ENCODE results near the gene RANBP17.

Gene RANBP17

DNA sequence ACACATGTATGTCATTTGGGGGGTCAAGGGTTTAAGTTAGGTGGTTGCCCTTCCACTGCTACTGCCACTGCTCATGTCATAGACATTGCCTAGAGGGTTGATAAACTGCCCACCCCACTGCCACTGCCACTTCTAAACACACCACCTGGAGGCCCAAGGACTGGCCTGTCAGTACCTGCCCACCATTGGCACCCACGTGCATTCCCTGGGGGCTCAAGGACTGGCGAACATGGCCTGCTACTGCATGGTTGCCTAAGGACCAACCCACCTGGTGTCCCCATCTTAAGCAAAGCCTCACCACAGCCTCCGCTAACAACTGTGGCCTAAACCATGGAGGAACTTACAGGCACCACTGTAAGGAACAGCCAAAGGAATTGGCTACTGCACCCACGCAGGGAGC, 261.6 kb downstream of the RANBP17 start:
- no peak overlapping the region for H3K4me3 ChIP-seq (ENCODE audit: control insufficient read depth, low read depth, low read length)
- TF ChIP-seq, protein P1, sequence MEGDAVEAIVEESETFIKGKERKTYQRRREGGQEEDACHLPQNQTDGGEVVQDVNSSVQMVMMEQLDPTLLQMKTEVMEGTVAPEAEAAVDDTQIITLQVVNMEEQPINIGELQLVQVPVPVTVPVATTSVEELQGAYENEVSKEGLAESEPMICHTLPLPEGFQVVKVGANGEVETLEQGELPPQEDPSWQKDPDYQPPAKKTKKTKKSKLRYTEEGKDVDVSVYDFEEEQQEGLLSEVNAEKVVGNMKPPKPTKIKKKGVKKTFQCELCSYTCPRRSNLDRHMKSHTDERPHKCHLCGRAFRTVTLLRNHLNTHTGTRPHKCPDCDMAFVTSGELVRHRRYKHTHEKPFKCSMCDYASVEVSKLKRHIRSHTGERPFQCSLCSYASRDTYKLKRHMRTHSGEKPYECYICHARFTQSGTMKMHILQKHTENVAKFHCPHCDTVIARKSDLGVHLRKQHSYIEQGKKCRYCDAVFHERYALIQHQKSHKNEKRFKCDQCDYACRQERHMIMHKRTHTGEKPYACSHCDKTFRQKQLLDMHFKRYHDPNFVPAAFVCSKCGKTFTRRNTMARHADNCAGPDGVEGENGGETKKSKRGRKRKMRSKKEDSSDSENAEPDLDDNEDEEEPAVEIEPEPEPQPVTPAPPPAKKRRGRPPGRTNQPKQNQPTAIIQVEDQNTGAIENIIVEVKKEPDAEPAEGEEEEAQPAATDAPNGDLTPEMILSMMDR (IDR thresholded peaks at IDR 0.05; ENCODE audit: control insufficient read depth, insufficient read depth, low read depth, low read length, missing control alignments), result no peak
- DNase-seq (ENCODE audit: low read depth), result no peak

DNA sequence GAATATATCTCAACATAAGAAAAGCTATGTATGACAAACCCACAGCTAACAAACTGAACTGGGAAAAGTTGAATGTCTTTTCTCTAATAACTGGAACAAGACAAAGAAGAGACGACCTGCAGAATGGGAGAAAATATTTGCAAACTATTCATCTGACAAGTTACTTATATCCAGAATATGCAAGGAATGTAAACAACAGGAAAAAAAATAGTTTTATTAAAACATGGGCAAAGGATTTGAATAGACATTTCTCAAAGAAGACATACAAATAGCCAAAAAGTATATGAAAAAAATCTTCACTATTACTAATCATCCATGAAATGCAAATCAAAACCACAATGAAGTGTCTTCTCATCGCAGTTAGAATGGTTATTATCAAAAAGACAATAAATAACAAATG, 265.5 kb downstream of the RANBP17 start:
- DNase-seq (ENCODE audit: low read depth), result no peak
- H3K4me3 ChIP-seq (ENCODE audit: control insufficient read depth, low read depth, low read length), result no peak overlapping the region
- TF ChIP-seq, protein P1 (IDR thresholded peaks at IDR 0.05; ENCODE audit: control insufficient read depth, insufficient read depth, low read depth, low read length, missing control alignments), result no peak

DNA sequence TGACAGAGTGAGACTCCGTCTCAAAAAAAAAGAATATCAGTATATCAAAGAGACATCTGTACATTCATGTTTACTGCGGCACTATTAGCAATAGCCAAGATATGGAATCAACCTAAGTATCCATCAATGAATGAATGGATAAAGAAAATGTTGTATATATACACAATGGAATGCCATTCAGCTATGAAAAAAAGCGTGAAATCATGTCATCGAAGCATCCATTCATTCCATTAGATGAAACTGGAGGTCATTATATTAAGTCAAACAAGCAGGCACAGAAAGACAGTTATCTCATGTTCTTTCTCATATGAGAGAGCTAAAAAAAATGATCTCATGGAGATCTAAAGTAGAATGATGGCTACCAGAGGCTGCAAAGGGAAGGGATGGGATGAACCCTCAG, 266.3 kb downstream of the RANBP17 start:
- TF ChIP-seq, protein P1 (IDR thresholded peaks at IDR 0.05; ENCODE audit: control insufficient read depth, insufficient read depth, low read depth, low read length, missing control alignments), result no peak
- no peak for DNase-seq (ENCODE audit: low read depth)
- no peak overlapping the region for H3K4me3 ChIP-seq (ENCODE audit: control insufficient read depth, low read depth, low read length)

DNA sequence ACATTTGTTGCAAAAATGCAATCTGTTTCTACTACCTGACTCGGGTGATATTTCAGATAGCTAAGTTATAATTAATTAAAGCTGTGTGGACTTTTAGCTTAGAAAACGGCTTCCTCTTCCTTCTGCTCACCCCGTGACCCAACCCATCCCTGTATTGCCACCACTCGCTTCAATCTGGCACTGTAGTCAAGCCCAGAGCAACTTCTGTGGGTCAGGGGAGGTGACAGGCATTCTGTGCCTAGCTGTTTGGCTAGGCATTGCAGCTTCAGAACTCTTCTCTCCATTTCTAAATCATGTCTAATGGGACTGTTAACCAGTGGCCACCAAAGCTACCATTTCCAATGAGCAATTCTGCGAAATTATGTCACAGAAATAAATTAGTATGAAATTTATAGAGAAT, 267.5 kb downstream of the RANBP17 start:
- no peak overlapping the region for H3K4me3 ChIP-seq (ENCODE audit: control insufficient read depth, low read depth, low read length)
- TF ChIP-seq, protein P1 (IDR thresholded peaks at IDR 0.05; ENCODE audit: control insufficient read depth, insufficient read depth, low read depth, low read length, missing control alignments), result no peak
- no peak for DNase-seq (ENCODE audit: low read depth)

DNA sequence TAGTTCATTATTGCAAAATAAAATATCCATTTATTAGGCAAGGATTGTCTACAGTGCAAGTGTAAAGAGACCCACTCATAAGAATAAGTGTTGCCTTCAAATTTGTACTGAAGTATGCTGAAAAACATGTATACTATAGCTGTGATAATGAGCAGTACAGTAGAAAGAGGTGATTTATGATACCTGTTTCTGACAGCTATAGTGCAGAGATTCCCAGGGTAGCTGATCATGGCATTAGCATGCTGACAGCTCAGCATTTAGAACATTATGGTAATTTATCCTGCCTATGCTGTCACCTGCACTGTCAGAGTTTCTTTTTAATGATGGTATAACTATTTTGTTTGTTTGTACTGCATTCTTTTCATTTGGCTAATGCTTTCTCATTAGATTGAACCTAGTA, 269.7 kb downstream of the RANBP17 start:
- H3K4me3 ChIP-seq (ENCODE audit: control insufficient read depth, low read depth, low read length), result no peak overlapping the region
- TF ChIP-seq, protein P1 (IDR thresholded peaks at IDR 0.05; ENCODE audit: control insufficient read depth, insufficient read depth, low read depth, low read length, missing control alignments), result no peak
- DNase-seq (ENCODE audit: low read depth), result no peak

DNA sequence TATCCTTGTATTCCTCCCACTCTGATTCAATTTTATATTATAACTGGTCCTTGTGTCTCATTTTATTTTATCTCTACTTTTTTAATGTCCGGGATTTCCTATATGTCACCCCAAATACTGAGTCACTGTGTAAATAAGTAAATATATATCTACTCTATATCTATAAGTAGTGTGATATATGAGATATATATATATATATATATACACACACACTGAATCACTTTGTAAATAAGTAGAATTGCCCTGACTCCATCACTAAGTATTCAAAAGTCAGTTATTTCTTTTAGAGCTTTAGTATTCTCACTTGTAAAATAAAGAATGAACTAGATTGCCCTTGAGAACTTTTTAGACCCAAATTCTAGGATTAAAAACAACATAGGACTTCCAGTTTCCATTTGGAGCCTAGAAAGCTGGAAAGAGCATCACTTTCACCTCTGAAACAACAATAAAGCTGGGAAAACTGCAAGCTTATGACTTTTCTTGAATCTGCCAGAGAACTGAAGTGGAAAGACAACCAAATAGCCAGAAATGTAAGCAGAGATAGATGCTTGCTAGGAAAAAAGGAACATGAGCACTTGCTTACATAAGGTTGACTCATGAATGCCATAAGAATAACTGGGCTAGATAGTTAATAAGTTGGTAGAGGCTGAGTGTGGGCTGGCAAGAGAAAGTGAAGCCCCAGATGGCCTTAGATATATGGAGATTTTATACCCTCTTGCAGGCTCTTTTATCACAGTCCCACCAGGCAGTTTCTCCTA, 276.1 kb downstream of the RANBP17 start:
- H3K4me3 ChIP-seq (ENCODE audit: control insufficient read depth, low read depth, low read length), result no peak overlapping the region
- TF ChIP-seq, protein P1 (IDR thresholded peaks at IDR 0.05; ENCODE audit: control insufficient read depth, insufficient read depth, low read depth, low read length, missing control alignments), result no peak
- peak; percentile 28 for DNase-seq (ENCODE audit: low read depth)
